Suprapubic skin (tissue), 4 donors: Measurements from ENCODE around the gene TGFB1.

Experiments
- POLR2A ChIP-seq, 2 donors: fragments of 450-650 bp; IDR thresholded peaks; one replicate each; pipeline ENCODE4 v1.6.1; 2017; ENCODE audit warnings: antibody characterized with exemption in 2 of 2, mild to moderate bottlenecking in 2 of 2, moderate library complexity in 2 of 2
- POLR2AphosphoS5 ChIP-seq, 3 donors: sonication (generic); formaldehyde crosslinking; IDR thresholded peaks; one replicate each; pipeline ENCODE4 v1.6.1; 2017; ENCODE audit warnings: antibody characterized with exemption in 3 of 3
- TF ChIP-seq, protein P1 (sequence below), 2 donors: fragments of 200-600 bp in 1 of 2; fragments of 450-650 bp in 1 of 2; sonication (generic) in 1 of 2; IDR thresholded peaks; one replicate each; pipeline ENCODE4 v1.5.1; 2016 to 2019; ENCODE audit warnings: antibody characterized with exemption in 2 of 2, mild to moderate bottlenecking in 1 of 2, moderate library complexity in 1 of 2

DNA sequence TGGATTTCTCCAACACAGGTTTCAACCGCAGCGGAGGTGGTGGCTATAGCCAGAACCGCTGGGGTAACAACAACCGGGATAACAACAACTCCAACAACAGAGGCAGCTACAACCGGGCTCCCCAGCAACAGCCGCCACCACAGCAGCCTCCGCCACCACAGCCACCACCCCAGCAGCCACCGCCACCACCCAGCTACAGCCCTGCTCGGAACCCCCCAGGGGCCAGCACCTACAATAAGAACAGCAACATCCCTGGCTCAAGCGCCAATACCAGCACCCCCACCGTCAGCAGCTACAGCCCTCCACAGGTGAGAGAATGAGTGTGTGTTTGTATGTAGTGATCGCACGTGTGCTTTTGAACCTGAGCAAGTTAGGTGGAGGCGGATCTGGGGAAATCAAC is 49.8 kb downstream of the TGFB1 start:
- TF ChIP-seq POLR2AphosphoS5 (IDR thresholded peaks at IDR 0.05) (no peak), POLR2A (IDR thresholded peaks at IDR 0.05) (no peak)
- TF ChIP-seq, protein P1, sequence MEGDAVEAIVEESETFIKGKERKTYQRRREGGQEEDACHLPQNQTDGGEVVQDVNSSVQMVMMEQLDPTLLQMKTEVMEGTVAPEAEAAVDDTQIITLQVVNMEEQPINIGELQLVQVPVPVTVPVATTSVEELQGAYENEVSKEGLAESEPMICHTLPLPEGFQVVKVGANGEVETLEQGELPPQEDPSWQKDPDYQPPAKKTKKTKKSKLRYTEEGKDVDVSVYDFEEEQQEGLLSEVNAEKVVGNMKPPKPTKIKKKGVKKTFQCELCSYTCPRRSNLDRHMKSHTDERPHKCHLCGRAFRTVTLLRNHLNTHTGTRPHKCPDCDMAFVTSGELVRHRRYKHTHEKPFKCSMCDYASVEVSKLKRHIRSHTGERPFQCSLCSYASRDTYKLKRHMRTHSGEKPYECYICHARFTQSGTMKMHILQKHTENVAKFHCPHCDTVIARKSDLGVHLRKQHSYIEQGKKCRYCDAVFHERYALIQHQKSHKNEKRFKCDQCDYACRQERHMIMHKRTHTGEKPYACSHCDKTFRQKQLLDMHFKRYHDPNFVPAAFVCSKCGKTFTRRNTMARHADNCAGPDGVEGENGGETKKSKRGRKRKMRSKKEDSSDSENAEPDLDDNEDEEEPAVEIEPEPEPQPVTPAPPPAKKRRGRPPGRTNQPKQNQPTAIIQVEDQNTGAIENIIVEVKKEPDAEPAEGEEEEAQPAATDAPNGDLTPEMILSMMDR (IDR thresholded peaks at IDR 0.05), result no peak
